Measurements from ENCODE around the gene NCOA4.
"Not testable (repeated sequence)": the region's sequence is repeated elsewhere in the genome, so short reads cannot be mapped to it uniquely, and the experiment has no call there.

Gene NCOA4

DNA sequence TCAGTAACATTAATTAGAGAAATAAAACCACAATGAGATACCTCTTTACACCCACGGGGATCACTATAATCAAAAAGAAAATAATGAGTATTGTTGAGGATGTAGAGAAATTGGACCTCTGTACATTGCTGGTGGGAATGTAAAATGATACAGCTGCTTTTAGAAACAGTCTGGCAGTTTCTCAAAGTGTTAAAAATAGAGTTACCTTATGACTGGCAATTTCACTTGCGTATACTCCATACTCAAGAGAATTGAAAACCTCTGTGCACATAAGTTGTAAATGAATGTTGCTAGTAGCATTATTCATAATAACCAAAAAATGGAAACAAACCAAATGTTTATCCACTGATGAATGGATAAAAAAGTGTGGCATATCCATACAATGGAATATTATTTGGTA lies 51.9 kb downstream of the NCOA4 start:
- DNase-seq = not testable (repeated sequence)

DNA sequence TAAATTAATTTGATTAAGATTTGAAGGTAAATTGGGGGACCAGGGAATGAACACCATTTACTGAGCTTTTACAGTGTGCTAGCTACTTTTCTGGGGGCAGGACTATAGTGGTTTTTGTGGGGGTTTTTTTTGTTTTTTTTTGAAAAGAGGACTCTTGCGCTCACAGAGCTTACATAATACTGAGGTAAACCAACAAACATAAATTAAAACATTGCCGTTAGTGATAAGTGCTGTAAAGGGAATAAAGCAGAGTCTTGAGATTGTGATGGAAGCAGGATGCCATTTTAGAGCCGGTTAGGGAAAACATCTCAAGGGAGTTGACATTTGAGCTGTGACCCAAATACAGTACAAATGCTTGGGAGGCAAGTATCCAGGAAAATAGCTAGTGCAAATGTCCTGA lies 56.4 kb downstream of the NCOA4 start:
- DNase-seq = not testable (repeated sequence)

DNA sequence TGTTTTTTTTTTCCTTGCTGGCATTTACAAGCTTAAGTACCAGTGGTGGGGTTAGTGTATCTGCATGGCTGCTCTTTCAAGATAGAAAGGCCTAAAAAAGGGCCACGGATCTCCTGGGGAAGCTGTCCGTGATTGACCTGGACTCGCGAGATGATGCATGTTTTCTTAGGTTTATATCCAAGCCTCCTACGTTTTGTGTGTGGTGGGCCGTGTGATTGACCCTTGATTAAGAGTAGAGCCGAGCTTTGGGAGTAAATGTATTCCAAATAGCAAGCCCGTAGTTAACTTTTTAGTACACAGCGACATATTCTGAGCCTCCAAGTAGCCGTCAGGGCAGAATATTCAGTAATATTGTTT lies 57.6 kb downstream of the NCOA4 start:
- not testable (repeated sequence) for DNase-seq

DNA sequence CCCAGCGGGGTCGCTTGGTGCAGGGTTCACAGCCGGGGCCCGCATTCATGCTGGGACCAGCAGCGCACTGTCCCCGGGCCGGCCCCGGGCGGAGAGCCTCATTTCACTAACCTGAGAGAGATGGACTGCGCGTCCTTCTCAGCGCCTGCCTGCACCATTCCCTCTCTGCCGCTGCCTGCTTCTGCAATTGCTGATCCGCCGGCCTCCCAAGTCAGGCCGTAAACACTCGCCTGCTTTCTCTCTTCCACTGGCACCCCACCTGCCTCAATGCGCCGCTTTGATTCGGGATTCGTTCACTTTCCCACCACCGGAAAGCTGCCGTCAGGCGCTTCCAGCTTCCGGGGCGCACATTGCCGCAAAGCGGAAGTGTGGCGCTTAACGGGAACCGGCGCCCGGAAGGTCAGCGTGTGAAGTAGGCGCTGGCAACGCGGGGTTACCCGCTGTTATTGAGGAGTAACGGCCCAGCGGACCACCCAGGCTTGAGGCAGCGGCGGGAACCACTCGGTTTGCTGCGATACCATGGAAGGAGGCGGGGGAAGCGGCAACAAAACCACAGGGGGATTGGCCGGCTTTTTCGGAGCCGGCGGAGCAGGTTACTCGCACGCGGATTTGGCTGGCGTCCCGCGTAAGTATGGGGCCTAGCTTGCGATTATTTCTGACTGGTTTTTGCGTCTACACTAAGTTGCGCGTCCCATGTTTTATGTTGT lies 58.2 kb downstream of the NCOA4 start, which contains the start of gene TIMM23:
TIMM23 (plus strand) TSS at position 384 of the 707 bp plus-strand sequence; CDS start at position 520, 136 bp downstream.
- DNase-seq = peak; percentile 89

DNA sequence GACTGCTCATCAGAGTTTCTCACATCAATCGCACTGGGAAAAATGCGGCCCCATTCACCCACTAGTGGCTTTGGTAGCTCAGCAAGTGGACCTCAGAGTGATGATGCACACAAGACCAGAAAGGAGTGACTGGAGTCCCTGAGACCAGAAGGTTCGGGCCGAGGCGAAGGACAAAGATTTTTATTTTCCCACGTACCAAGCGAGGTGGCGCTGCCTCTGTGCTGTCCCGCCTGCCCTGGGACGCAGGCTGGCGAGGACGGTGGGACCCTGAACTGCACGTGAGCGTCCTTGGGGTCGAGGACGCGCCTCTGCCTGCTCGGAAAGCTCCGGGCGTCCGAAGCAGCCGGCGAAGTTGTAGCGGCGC lies 58.7 kb downstream of the NCOA4 start:
- not testable (repeated sequence) for DNase-seq

DNA sequence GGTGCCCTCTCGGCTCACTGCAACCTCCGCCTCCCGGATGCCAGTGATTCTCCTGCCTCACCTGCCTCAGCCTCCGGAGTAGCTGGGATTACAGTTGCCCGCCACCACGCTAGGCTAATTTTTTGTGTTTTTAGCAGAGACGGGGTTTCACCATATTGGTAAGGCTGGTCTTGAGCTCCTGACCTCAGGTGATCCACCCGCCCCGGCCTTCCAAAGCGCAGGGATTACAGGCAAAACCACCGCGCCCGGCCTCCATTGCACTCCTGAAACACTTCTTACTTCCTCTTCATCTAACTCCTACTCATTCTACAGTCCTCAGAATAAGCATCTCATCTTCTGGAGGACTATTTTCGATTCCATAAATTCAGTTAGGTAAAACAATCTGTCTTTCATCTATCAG lies 59.4 kb downstream of the NCOA4 start:
- DNase-seq = not testable (repeated sequence)

DNA sequence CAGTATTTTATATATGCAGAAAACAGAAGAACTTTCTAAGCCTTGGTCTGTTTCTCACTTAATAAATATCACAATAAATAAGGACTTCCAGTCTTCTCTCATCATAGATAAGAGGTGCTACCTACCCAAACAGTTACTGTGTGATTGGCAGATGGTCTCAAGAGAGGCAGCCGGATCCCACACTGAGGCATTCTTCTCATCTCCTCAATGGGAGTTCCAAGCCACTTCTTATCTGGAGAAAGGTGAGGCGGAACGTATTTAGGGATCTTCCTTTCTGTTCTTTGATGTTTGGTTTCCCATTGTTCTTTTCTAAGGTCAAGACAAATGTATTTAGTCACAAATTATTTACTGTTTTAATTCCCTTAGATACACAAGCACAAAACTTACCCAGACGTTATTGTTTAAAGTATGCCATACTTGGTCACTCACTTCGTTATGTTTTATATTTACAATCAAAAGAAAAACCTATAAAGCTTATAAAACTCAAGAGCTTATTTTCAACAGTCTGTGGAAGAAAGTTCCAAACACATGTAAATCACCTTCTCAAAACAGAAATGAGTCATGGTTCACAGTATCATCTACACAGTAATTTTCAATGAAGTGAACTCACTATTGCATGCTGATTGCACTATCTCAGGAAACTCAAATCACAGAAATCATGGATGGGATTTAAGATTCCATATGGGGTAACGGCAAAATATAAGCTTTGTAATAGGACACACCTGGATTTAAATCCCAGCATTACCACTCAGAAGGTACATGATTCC lies 67.6 kb downstream of the NCOA4 start:
- DNase-seq = not testable (repeated sequence)

DNA sequence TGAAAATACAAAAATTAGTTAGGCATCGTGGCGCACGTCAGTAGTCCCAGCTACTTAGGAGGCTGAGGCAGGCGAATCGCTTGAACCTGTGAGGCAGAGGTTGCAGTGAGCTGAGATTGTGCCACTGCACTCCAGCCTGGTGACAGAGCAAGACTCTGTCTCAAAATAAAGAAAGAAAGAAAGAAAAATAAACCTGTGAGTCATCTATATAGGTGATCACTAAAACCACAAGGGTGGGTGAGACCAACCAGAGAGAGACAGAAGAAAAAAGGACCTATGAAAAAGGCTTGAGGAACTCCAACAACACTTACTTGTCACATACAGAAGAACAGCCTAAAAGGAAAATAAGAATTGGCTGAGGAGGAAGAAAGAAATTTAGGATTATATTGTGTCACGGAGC lies 72.5 kb downstream of the NCOA4 start:
- DNase-seq = not testable (repeated sequence)

DNA sequence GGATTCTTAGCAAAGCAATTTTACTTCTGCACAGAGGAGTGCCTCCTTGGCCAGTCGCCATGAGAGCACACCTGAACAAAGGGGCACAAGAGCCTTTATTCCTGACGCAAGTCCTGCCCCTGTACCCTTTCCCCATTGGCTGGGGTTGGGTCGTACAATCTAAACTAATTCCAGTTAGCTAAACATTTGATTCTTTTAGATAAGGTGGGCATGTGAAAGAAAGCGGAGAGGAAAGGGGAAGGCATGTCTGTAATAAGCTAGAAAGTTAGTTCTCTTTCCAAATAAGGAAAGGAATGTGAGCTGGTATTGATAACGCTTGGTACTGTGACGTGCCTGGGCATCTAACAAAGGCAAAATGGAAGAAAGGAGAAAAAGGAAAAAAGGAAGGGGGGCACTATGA lies 73.8 kb downstream of the NCOA4 start:
- not testable (repeated sequence) for DNase-seq

All from right hindlimb (tissue), 1 donor.